Measurements from ENCODE around the gene EPB41L1.
A peak's percentile ranks its signal among the peaks of the same experiment; 100 is the strongest.

Gene EPB41L1

GRCh38 chr20:36154700-36155628 lies at the start of gene EPB41L1:
TSS of gene EPB41L1 (plus strand) at chr20:36154740. CDS start at chr20:36173778, 19,038 bp downstream.
- Mint-ChIP-seq H3K9me3 (ENCODE audit: low read depth) (no peaks in the 10 kb centered on the region), H3K4me3 (peak within 1 kb of the TSS; percentile 81), H3K36me3 (no peaks in the 10 kb centered on the region), H3K27me3 (peaks cover 11% of the 10 kb centered on the region), H3K4me1 (ENCODE audit: low read depth) (peaks cover 10% of the 10 kb centered on the region), H3K27ac (no peak within 1 kb of the TSS)

- Mint-ChIP-seq H3K36me3 (no peaks in the 10 kb centered on the region), H3K9me3 (ENCODE audit: low read depth) (no peaks in the 10 kb centered on the region), H3K27me3 (no peaks in the 10 kb centered on the region), H3K4me1 (ENCODE audit: low read depth) (no peaks in the 10 kb centered on the region), H3K4me3 (no peak overlapping the region), H3K27ac (no peak overlapping the region)
Measured at GRCh38 chr20:36104856-36105255, 49.7 kb upstream of the EPB41L1 start.

GRCh38 chr20:36105711-36106226 lies 48.8 kb upstream of the EPB41L1 start:
- no peaks in the 10 kb centered on the region for H3K4me1 Mint-ChIP-seq (ENCODE audit: low read depth)
- no peaks in the 10 kb centered on the region for H3K9me3 Mint-ChIP-seq (ENCODE audit: low read depth)
- H3K27ac Mint-ChIP-seq: no peak overlapping the region
- no peak overlapping the region for H3K4me3 Mint-ChIP-seq
- H3K36me3 Mint-ChIP-seq: no peaks in the 10 kb centered on the region
- no peaks in the 10 kb centered on the region for H3K27me3 Mint-ChIP-seq

- Mint-ChIP-seq H3K36me3 (no peaks in the 10 kb centered on the region), H3K4me3 (no peak overlapping the region), H3K27ac (no peak overlapping the region), H3K9me3 (ENCODE audit: low read depth) (no peaks in the 10 kb centered on the region), H3K27me3 (no peaks in the 10 kb centered on the region), H3K4me1 (ENCODE audit: low read depth) (no peaks in the 10 kb centered on the region)
Measured at GRCh38 chr20:36106606-36107005, 47.9 kb upstream of the EPB41L1 start.

- H3K4me3 Mint-ChIP-seq: no peak overlapping the region
- H3K27ac Mint-ChIP-seq: no peak overlapping the region
- H3K9me3 Mint-ChIP-seq (ENCODE audit: low read depth): no peaks in the 10 kb centered on the region
- H3K27me3 Mint-ChIP-seq: no peaks in the 10 kb centered on the region
- no peaks in the 10 kb centered on the region for H3K36me3 Mint-ChIP-seq
- no peaks in the 10 kb centered on the region for H3K4me1 Mint-ChIP-seq (ENCODE audit: low read depth)
Measured at GRCh38 chr20:36107881-36108280, 46.7 kb upstream of the EPB41L1 start.

- Mint-ChIP-seq H3K27me3 (no peaks in the 10 kb centered on the region), H3K4me1 (ENCODE audit: low read depth) (no peaks in the 10 kb centered on the region), H3K9me3 (ENCODE audit: low read depth) (no peaks in the 10 kb centered on the region), H3K27ac (no peak overlapping the region), H3K4me3 (no peak overlapping the region), H3K36me3 (no peaks in the 10 kb centered on the region)
Measured at GRCh38 chr20:36109251-36109947, 45.1 kb upstream of the EPB41L1 start.

GRCh38 chr20:36110994-36111393 lies 43.5 kb upstream of the EPB41L1 start:
- H3K27ac Mint-ChIP-seq: no peak overlapping the region
- H3K4me3 Mint-ChIP-seq: no peak overlapping the region
- H3K9me3 Mint-ChIP-seq (ENCODE audit: low read depth): no peaks in the 10 kb centered on the region
- H3K36me3 Mint-ChIP-seq: no peaks in the 10 kb centered on the region
- peaks cover 3% of the 10 kb centered on the region for H3K27me3 Mint-ChIP-seq
- H3K4me1 Mint-ChIP-seq (ENCODE audit: low read depth): no peaks in the 10 kb centered on the region

- no peaks in the 10 kb centered on the region for H3K36me3 Mint-ChIP-seq
- no peaks in the 10 kb centered on the region for H3K9me3 Mint-ChIP-seq (ENCODE audit: low read depth)
- H3K27me3 Mint-ChIP-seq: peaks cover 4% of the 10 kb centered on the region
- no peak overlapping the region for H3K27ac Mint-ChIP-seq
- no peak overlapping the region for H3K4me3 Mint-ChIP-seq
- H3K4me1 Mint-ChIP-seq (ENCODE audit: low read depth): no peaks in the 10 kb centered on the region
Measured at GRCh38 chr20:36112112-36112511, 42.4 kb upstream of the EPB41L1 start.

- peaks cover 4% of the 10 kb centered on the region for H3K27me3 Mint-ChIP-seq
- H3K36me3 Mint-ChIP-seq: no peaks in the 10 kb centered on the region
- no peak overlapping the region for H3K4me3 Mint-ChIP-seq
- H3K27ac Mint-ChIP-seq: no peak overlapping the region
- no peaks in the 10 kb centered on the region for H3K9me3 Mint-ChIP-seq (ENCODE audit: low read depth)
- no peaks in the 10 kb centered on the region for H3K4me1 Mint-ChIP-seq (ENCODE audit: low read depth)
Measured at GRCh38 chr20:36113036-36113435, 41.5 kb upstream of the EPB41L1 start.

GRCh38 chr20:36113566-36114250 lies 40.8 kb upstream of the EPB41L1 start:
- peaks cover 4% of the 10 kb centered on the region for H3K27me3 Mint-ChIP-seq
- no peaks in the 10 kb centered on the region for H3K9me3 Mint-ChIP-seq (ENCODE audit: low read depth)
- H3K4me1 Mint-ChIP-seq (ENCODE audit: low read depth): no peaks in the 10 kb centered on the region
- no peak overlapping the region for H3K27ac Mint-ChIP-seq
- no peak overlapping the region for H3K4me3 Mint-ChIP-seq
- no peaks in the 10 kb centered on the region for H3K36me3 Mint-ChIP-seq

GRCh38 chr20:36114707-36115106 lies 39.8 kb upstream of the EPB41L1 start:
- no peak overlapping the region for H3K27ac Mint-ChIP-seq
- no peaks in the 10 kb centered on the region for H3K4me1 Mint-ChIP-seq (ENCODE audit: low read depth)
- H3K9me3 Mint-ChIP-seq (ENCODE audit: low read depth): no peaks in the 10 kb centered on the region
- H3K4me3 Mint-ChIP-seq: no peak overlapping the region
- H3K36me3 Mint-ChIP-seq: no peaks in the 10 kb centered on the region
- H3K27me3 Mint-ChIP-seq: peaks cover 4% of the 10 kb centered on the region

- Mint-ChIP-seq H3K4me3 (no peak overlapping the region), H3K9me3 (ENCODE audit: low read depth) (no peaks in the 10 kb centered on the region), H3K27ac (no peak overlapping the region), H3K36me3 (no peaks in the 10 kb centered on the region), H3K4me1 (ENCODE audit: low read depth) (no peaks in the 10 kb centered on the region), H3K27me3 (peaks cover 4% of the 10 kb centered on the region)
Measured at GRCh38 chr20:36115925-36116324, 38.6 kb upstream of the EPB41L1 start.

GRCh38 chr20:36116807-36117441 lies 37.6 kb upstream of the EPB41L1 start:
- Mint-ChIP-seq H3K9me3 (ENCODE audit: low read depth) (no peaks in the 10 kb centered on the region), H3K4me1 (ENCODE audit: low read depth) (no peaks in the 10 kb centered on the region), H3K27me3 (peaks cover 4% of the 10 kb centered on the region), H3K36me3 (no peaks in the 10 kb centered on the region), H3K27ac (no peak overlapping the region), H3K4me3 (no peak overlapping the region)

GRCh38 chr20:36117638-36118037 lies 36.9 kb upstream of the EPB41L1 start:
- Mint-ChIP-seq H3K27me3 (peaks cover 4% of the 10 kb centered on the region), H3K4me3 (no peak overlapping the region), H3K4me1 (ENCODE audit: low read depth) (no peaks in the 10 kb centered on the region), H3K9me3 (ENCODE audit: low read depth) (no peaks in the 10 kb centered on the region), H3K36me3 (no peaks in the 10 kb centered on the region), H3K27ac (no peak overlapping the region)
